ENCODE results near the gene WNK2.

The WNK2 gene

DNA sequence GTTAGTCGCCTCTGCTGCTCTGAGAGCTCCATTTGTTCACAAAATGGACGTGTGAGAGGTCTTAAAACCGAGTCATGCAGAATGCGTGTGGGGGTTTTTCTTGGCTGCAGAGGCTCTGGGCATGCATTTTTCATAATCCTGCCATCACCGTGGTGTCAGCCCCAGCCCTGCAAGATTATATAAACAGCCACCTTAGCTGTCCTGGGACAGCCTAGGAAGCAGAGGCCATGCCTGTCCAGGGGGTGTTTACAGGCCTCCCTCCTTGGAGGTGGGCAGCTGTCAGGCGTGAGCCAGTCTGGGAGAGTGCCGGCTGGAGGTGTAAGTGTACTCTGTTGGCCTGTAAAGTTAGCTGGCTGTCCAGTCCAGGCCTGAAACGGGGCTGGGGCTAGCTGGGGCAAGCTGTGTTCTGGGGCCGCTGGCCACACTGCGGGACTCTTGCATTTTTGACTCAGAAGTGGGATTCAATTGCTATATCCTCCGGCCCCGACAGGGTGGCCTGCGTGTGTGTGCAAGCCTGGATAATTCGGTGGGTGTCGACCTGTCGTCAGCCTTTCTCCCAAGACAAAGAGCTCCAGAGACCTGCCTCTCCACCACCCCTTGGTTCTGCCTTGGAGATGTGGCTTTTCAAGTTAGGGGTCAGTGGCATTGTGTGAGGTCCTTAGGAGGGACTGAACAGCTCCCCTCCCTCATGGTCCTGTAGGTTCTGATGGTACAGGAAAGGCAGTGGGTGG is 2.4 kb downstream of the WNK2 start:
- DNase-seq = peak; percentile 27

DNA sequence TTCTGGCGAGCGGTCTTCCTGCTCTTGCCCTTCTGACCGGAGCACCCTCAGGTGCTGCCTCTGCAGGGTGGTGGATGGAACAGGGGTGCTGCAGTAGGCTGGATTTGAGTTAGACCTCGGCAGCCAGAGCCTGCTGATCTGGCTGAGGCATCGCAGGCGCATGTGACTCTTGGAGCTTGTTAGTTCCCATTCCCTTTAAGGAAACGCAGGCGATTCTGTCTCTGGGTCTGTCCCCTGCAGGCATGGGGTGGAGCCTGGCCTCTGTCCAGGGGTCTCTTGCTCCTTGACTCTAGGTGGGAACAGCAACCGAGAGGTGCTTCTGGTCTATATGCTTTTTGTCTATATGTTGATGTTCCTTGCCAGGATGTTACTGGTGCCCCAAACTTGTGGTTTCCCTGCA is 3.1 kb downstream of the WNK2 start:
- peak; percentile 18 for DNase-seq

DNA sequence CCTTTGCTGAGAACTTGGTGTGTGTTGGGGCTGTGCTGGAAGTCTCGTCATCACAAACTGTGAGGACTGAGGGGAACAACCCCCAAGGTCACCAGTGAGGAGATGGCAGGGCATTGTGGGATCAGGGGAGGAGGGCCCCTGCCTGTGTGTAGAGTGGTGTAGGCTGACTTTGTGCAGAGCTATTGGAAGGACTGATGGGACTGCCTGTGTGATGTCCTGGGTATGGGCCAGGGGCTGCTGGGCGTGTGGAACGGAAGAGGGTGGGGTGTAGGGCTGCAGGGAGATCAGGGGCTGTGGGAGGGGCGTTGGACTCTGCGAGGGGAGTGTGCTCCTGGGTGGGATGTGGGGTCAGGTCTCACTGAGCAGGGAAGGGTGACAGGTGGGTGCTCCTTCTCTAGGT is 3.6 kb downstream of the WNK2 start:
- no peak for DNase-seq

DNA sequence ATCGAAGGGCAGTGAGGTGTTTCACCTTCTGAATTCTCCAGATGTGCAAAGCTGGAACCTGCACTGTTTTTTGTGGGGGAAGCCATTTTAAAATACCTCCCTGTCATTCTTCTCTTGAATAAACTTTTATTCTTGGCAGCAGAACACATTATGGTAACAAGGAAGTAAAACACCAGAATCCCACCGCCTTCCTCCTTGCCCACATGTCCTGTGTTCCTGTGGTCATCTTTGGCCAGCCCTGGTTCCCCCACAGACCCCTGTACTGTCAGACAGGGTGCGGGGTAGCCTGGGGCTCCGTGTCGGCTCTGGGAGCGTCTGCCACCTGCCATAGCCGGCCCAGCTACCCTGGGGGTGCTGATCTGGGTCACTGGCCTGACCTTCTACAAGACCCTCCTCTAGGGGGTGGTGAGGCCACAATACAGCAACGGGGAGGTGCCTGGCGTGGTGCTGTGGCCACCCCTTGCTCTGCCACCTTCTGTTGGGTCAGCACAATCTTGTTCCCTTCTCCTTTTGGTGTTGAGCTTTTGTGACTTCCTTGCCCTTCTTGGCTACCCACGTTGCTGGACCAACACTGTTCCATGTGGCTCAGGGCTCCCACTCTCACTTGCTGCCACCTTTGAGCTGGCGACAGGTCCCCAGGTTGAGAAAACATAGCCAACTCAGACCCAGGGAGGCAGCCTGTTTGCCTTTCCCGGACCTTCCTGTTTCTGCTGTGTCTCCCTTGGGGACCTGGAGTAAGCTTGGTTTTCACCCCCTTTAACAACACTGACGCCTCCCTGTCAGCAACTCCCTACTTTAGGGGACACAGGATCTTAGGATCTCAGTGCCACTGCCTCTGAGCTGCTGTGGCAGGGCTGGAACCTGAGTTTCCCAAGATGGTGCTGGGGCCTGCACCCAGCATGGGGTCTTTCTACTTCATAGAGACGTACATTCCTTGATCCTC is 4.8 kb downstream of the WNK2 start:
- DNase-seq = no peak

DNA sequence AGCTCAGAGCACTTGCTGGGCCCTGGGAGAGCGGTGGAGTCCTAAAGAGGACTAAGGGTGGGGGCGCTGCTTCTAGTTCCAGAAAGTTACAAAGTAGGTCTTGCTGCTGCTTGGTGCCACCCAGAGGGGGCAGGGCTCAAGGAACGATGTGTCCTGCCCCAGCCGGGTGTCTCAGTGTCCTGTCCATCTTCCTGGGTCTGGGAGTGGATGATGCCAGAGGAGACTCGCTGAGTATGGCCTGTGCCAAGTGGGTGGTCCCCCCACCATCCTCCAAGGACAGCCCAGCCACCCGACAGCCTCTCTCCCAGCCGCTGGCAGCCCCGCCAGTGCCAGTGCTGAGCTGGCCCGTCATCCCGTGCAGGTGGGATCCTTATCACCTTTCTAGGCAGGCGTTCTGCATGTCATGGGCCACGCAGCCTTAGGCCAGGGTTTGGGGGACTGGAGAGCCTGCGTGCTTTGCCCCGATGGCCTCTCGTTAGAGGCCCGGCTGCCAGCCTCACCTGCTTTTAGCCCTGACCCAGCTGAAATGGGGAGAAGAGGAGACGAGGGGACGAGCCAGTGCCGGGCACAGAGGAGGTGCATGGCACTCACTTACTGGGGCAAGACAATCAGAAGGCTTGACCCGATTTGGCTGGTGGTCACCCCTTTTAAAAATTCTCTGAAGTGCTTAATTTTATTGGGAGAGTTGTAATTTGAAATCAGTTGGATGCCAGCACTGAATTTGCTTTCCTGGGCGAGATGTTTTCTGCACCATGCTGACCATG is 5.6 kb downstream of the WNK2 start:
- no peak for DNase-seq

DNA sequence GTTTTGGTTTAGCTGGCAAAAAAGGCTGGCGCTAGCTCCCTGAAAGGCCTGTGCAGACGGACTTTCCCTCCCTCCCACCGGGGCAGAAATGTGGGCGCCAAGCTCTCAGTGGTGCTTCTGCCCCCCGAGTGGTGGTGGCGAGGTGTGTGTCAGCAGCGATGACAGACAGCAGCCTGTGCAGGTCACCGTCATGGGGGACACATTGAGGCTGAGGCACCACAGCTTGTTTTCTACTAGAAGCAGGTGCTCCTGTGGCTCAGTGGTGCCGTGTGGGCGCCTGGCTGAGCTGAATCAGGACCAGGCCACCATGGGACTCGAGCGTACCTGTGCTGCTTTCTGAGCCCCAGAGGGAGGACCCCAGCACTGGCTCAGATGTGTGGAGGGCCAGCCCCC is 6.2 kb downstream of the WNK2 start:
- DNase-seq = no peak

DNA sequence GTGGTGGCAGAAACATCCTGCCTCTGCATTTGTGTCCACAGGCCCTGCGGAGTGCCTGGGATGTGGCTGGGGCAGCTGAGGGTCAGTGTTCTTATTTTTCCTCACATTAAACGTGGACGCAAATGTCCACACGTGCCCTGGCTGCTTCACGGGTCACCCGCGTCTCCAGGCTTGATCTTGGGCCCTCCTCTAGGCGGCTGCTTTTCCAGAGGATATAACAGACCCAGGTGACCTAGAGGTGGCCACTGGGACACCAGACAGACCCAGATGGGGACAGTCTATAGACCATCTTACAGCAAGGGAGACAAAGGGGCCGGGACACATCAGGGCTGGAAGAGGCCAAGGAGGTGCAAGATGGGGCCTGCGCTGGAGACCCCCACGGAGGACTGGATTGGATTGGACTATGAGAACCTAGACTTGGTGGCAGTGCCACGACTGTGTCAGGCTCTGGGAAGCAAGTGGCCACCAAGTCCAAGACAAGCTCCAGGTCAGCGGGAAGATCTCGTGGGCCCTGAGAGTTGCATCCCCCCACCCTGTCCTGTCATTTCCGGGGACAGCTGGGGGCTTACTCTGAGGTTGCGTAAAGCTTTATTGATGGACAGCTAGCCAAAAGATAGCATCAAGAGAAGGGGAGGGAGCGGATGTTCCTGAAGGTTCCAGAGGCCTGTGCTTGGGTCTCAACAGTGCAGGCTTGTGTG is 6.9 kb downstream of the WNK2 start:
- no peak for DNase-seq

DNA sequence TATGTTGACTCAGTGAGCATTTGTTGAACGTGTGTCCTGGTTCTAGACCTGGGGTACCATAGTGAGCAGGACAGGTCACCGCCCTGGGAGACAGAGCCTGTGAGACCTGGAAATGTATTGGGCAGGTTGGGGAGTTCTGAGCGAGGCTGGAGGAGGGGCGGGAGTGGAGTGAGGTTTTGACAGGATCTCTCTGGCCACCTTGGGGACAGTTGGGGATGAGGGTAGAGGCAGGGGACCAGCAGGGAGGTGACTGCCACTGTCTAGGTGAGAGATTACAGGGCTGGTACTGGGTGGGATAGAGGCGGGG is 7.4 kb downstream of the WNK2 start:
- DNase-seq = no peak

DNA sequence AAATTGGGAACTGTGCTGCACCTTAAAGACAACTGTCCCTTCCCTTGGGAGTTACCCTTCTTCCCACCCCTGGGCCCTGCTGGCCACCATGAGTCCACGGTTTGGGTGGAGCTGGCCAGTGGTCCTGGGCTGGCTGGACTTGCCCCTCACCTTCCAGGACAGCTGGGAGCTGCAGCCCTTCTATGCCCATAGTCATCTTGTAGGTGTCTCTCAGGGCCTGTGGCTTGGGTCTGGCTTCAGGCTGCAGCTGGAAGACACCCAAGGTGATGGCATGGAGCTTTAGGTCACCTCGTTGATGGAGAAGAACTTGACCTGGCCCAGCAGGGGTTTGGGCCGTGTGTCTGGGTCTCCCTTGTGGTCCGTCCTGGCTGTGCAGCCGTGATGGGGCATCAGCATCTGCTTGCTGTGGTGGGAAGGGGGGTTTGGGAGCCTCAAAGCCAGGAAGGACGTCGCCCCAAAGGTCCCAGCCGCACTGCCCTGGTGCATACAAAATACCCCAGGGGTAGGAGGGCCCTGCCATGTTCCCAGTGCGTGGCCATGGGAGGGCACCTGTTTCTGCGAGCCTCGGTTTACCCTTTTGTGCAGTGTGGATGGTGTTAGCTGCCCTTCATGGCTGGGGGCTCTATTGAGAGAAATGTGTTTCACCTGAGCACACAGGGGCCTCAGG is 8.9 kb downstream of the WNK2 start:
- DNase-seq = no peak

DNA sequence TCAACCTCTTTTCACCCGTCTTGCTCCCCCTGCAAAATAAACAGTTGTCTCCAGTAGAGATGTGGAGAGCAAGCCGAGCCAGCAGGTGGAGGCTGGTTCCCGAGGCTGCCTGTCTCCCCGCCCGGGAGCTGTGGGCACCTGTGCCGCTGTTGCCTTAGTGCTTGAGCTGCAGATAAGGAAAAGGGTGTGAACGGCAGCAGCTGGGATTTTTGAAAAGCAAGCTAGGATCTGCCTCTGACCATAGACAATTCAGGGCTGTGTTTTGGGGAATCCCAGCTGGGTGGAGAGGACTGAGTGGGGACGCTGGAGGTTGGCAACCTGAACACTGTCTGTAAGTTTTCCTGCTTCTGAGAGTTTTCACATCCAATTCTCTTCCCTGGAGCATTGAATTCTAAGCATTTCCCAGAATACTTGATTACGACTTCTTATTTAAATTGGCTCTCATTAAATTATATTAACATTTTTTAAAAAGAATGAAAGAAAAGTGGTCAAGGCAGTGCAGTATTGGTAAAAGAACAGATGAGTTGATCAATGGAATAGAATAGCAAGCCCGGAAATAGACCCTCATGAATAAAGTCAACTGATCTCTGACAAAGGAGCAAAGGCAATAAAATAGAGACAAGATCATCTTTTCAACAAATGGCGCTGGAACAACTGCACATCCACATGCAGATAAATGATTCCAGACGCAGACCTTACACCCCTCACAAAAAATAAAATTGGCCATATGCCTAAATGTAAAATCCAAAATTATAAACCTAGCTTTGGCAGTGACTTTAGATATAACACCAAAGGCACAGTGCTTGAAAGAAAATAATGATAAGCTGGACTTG is 9.7 kb downstream of the WNK2 start:
- DNase-seq = peak; percentile 75

DNA sequence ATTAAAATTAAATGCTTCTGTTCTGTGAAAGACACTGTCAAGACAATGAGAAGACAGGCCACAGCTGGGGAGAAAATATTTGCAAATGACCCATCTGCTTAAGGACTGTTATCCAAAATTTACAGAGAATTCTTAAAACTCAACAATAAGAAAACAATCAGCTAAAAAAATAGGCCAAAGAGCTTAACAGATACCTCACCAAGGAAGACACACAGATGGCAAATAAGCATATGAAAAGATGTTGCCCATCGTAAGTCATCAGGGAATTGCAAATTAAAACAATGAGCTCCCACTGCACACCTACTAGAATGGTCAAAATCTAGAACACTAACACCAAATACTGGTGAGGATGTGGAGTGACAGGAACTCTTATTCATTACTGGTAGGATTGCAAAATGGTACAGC is 10.3 kb downstream of the WNK2 start:
- DNase-seq = peak; percentile 49

DNA sequence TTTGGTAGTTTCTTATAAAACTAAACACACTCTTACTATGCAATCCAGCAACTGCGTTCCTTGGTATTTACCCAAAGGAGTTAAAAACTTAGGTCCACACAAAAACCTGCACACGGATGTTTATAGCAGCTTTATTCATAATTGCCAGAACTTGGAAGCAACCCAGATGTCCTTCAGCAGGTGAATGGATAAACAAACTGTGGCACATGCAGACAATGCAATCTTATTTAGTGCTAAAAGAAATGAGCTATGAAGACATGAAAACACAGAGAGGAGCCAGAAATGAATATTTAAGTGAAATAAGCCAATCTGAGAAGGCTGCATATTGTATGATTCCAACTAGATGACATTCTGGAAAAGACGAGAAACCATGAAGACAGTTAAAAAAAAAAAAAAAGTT is 10.7 kb downstream of the WNK2 start:
- DNase-seq = peak; percentile 49

DNA sequence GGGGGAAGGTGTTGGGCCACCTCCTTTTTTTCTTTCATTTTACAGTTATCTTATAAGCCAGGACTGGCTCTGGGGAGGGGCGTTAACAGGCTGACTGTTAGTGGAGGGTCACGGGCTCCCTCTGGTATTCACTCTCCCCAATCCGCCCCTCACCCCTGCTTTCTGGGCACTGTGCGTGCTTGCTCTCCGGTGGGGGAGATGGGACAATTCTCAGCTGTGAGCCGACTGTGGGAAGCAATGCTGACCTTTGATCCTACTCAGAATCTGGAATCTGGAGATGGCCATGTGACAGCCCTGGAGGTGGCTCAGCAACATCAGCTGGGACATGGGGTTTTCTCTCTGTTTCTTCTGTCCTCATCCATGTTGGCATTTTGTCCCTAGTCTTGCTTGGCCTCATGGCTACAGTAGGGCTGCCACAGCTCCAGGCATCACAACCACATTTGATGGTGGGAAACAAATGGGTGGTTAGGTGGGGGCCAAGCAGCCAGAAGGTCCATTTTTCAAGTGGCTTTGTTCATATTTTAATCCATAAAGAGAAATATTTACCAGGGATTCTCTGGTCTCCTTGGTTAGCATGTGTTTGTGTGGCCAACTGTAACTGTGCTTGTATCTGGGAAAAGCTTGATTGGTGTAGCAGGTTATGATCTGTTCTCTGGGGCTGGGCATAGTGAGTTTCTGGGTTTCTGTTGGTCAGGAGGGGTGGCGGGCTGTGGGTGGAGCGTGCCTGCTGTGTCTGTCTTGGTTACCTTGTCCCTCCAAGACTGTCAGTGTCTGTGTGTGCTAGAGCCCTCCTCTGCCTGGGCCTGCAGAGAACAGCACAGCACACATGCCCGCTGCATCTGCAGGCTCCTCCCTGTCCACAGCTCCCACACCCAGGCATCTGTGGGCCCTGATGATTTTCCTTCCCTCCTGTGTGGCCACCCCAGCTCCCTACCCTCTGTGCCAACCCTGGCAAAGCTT is 12.4 kb downstream of the WNK2 start:
- DNase-seq = no peak

DNA sequence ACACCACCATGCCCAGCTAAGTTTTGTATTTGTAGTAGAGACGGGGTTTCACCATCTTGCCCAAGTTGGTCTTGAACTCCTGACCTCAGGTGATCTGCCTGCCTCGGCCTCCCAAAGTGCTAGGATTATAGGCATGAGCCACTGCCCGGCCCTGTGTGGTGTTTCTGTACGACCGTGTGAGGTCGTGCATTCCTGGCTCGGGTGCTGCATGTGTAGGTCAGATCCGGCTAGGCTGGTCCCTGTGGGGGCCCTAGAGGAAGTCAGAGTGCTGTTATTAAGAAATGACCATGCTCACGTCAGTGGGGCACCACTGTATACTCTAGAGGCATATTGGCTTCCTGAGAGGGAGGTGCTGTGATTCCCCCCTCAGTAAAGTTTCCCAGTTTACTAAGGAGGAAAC is 13.7 kb downstream of the WNK2 start:
- no peak for DNase-seq

DNA sequence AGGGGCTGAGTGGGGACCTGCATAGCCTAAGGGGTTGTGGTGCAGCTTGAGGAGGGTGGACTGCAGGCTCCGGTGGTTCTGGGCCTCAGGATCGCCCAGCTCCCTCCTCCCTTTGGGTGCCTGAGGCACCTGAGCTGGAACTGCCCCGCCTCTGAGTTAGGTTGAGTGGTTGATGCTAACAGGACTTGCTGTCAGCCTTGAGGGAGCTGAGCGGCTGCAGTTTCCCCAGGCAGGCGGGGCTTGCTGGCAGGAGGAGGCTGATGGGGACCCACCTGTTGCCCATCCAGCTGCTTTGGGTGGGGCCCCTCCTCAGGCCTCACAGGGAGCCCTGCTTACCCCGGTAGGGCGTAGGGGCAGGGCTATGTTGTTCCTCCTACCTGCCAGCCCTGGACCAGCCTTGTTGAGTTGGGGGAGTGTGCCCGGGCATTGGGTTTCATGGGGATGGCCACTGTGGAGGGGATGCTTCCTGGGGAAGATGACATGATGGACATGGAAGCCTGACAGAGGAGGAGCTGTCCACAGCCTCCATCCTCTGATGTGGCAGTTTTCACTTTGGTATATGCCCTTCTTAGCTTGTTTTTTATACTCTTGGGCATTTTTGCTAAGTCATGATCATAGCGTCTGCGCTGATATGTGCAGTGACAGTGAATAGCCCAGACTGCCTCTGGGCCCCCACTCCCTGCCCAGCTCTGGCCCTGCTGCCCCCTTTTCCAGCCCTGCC is 14.3 kb downstream of the WNK2 start:
- DNase-seq = peak; percentile 65

DNA sequence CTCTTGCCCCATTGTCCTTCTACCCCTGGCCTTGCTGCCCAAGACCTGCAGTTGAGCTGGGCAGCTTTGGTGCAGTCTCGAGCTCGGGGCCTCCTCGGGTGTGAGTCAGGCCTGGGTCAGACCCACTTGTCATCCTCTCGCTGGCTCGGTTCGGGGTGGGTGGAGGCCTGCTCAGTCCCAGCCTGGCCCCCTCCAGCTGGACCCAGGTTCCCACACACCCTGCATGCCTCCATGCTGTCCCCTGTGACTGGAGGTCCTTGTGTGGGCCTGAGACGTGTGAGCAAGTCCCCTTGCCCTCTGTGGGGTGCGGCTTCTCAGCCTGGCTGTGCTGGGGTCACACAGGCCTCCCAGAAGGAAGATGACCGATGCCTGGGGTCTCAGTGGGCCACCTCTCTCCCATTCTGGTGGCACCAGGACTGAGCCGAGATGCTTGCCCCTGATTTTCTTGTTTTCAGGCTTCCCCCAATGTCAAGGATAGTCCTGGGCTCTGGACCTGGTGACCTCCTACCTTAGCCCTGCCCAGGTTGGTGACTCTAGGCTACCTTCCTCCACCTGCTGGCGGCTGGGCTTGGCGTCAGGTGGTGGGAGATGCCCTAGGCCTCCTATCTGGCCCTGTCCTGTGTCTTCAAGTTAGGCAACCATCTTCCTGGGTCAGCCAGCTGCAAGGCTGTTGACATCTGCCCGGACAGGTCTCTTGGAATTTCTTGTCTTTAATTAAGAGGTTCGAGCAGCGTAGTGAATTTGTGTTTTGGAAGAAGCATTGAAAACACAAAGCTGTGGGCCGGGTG is 15.1 kb downstream of the WNK2 start:
- DNase-seq = no peak

DNA sequence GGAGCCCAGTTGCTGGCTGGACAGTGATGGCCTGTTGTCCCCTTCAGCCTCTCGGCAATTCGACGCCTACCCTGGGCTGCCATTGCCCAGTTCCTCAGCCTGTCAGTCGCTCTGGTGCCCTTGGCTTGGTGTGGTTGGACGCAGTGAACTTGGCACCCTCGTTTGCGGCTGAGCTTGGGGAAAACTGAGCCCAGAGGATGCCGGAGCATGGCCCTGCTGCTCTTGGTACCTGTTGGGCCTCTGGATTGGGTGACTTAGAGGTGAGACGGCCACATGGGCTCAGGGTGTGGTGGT is 16.5 kb downstream of the WNK2 start:
- no peak for DNase-seq

DNA sequence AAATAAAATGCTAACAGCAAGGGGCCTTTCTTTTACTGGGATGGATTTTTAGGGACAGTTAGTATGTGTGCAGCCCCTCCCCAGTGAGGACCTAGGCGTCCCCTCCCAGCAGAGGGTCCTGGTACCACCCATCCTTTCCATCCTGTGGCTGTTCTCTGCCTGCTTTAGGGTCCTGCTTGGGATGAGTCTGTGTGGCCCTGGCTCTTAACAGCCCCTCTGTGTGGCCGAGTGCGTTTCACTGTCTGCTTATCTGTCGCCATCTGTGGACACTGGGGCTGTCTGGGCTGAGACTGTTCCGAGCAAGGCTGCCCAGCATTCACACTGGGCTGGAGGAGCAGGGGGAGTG is 17.0 kb downstream of the WNK2 start:
- peak; percentile 40 for DNase-seq

Measured in NCI-H69 (cell line).